Neural progenitor cell (in vitro differentiated cells): ENCODE data around the gene PDHB.

Experiments
- CTCF ChIP-seq: fragments of 200-600 bp; sonication (generic); IDR thresholded peaks from 2 replicates; pipeline ENCODE4 v1.5.1; 2017; ENCODE audit warnings: antibody characterized with exemption, mild to moderate bottlenecking
- EZH2 ChIP-seq: fragments of 200-600 bp; sonication (generic); IDR thresholded peaks from 2 replicates; pipeline ENCODE4 v1.6.1; 2017; ENCODE audit warnings: antibody characterized with exemption, mild to moderate bottlenecking, moderate library complexity

GRCh38 chr3:58383904-58384303, 49.7 kb downstream of the PDHB start:
- TF ChIP-seq CTCF (no peak), EZH2 (no peak)
